Cardiac fibroblast (primary cell): Measurements from ENCODE around the gene IGFBP4.

Experiments used
- DNase-seq, 2 donors: peaks; one replicate each; pipeline versions ENCODE4 v3.0.0 to v3.0.0-alpha.2; 2010; ENCODE audit warnings: low read depth in 2 of 2
- H3K4me3 ChIP-seq, 2 donors: replicated peaks in 1 of 2; 1 replicate in 1 of 2; 2 replicates in 1 of 2; pipeline ENCODE4 v1.5.1; 2011; ENCODE audit warnings: low read depth in 2 of 2, low read length in 2 of 2, mild to moderate bottlenecking in 2 of 2, moderate library complexity in 1 of 2
- CTCF ChIP-seq: IDR thresholded peaks from one replicate; pipeline ENCODE4 v1.5.1; 2011; ENCODE audit warnings: low read depth, mild to moderate bottlenecking, low read length, inconsistent platforms

Gene IGFBP4

GRCh38 chr17:40454613-40454995 lies 11.4 kb downstream of the IGFBP4 start:
- no peak for TF ChIP-seq CTCF
- no peak for DNase-seq
- H3K4me3 ChIP-seq: no peak overlapping the region

GRCh38 chr17:40456396-40456951 lies 13.2 kb downstream of the IGFBP4 start:
- TF ChIP-seq CTCF: no peak
- DNase-seq: peak; percentile 24 to 59
- H3K4me3 ChIP-seq: no peak overlapping the region

- peak in 1 of 2 donors; percentile 9 for DNase-seq
- no peak overlapping the region for H3K4me3 ChIP-seq
- TF ChIP-seq CTCF: no peak
These were observed 14.1 kb downstream of the IGFBP4 start for GRCh38 chr17:40457369-40457768.

- no peak overlapping the region for H3K4me3 ChIP-seq
- peak; percentile 77 to 92 for DNase-seq
These were observed 14.9 kb downstream of the IGFBP4 start for GRCh38 chr17:40457964-40458791.

GRCh38 chr17:40458851-40459482 lies 15.7 kb downstream of the IGFBP4 start:
- peak in 1 of 2 donors; percentile 11 for DNase-seq
- H3K4me3 ChIP-seq: no peak overlapping the region
- TF ChIP-seq CTCF: no peak

More at GRCh38 chr17:40457964-40458791, 14.9 kb downstream of the IGFBP4 start:
- TF ChIP-seq CTCF: no peak

- TF ChIP-seq CTCF: no peak
- no peak overlapping the region for H3K4me3 ChIP-seq
- DNase-seq: no peak
These were observed 16.7 kb downstream of the IGFBP4 start for GRCh38 chr17:40459636-40460603.
